Mesenchymal stem cell (in vitro differentiated cells and primary cell): ENCODE measurements around the gene RASD1.

Source experiments
- DNase-seq: peaks from one replicate; pipeline ENCODE4 v3.0.0-alpha.2; 2013
- H2AFZ ChIP-seq: one replicate; pipeline ENCODE4 v1.6.1; 2013; ENCODE audit warnings: low read depth, mild to moderate bottlenecking, control low read depth, inconsistent platforms, low read length, moderate library complexity
- H2AK5ac ChIP-seq: 2 replicates; pipeline ENCODE4 v1.6.1; 2013; ENCODE audit warnings: low read length, moderate library complexity, mild to moderate bottlenecking, inconsistent platforms; ENCODE audit not compliant: severe bottlenecking
- H2BK120ac ChIP-seq: one replicate; pipeline ENCODE4 v1.6.1; 2013; ENCODE audit warnings: low read depth, mild to moderate bottlenecking, inconsistent platforms, low read length, moderate library complexity
- H2BK12ac ChIP-seq, 2 experiments: one replicate each; pipeline ENCODE4 v1.6.1; 2013; ENCODE audit warnings: inconsistent platforms in 2 of 2, low read length in 2 of 2, mild to moderate bottlenecking in 2 of 2, moderate library complexity in 2 of 2, control low read depth in 1 of 2
- H2BK15ac ChIP-seq: one replicate; pipeline ENCODE4 v1.6.1; 2013; ENCODE audit warnings: mild to moderate bottlenecking, low read depth, inconsistent platforms; ENCODE audit not compliant: poor library complexity, severe bottlenecking
- H2BK5ac ChIP-seq: 2 replicates; pipeline ENCODE4 v1.6.1; 2013; ENCODE audit warnings: low read depth, mild to moderate bottlenecking, low read length, control low read depth, inconsistent platforms; ENCODE audit not compliant: poor library complexity, severe bottlenecking
- H3K14ac ChIP-seq, 2 experiments: one replicate each; pipeline ENCODE4 v1.6.1; 2013; ENCODE audit warnings: inconsistent platforms in 2 of 2, low read length in 2 of 2, control low read depth in 1 of 2, mild to moderate bottlenecking in 1 of 2, moderate library complexity in 1 of 2
- H3K18ac ChIP-seq, 2 experiments: one replicate each; pipeline ENCODE4 v1.6.1; 2013; ENCODE audit warnings: inconsistent platforms in 2 of 2, low read length in 2 of 2, control low read depth in 1 of 2, low read depth in 1 of 2, mild to moderate bottlenecking in 1 of 2
- H3K23ac ChIP-seq, 2 experiments: one replicate each; pipeline ENCODE4 v1.6.1; 2013; ENCODE audit warnings: inconsistent platforms in 2 of 2, low read length in 2 of 2, mild to moderate bottlenecking in 2 of 2, moderate library complexity in 2 of 2, control low read depth in 1 of 2
- H3K27ac ChIP-seq: 2 replicates; pipeline ENCODE4 v1.5.1; 2013; ENCODE audit warnings: mild to moderate bottlenecking, moderate library complexity, low read length, control low read depth, inconsistent platforms; ENCODE audit not compliant: poor library complexity, severe bottlenecking
- H3K27me3 ChIP-seq, 2 experiments: 2 replicates each; pipeline versions ENCODE4 v1.6.1 to v1.7.0; 2013; ENCODE audit warnings: low read length in 2 of 2, mild to moderate bottlenecking in 2 of 2, moderate library complexity in 2 of 2, control low read depth in 1 of 2, inconsistent platforms in 1 of 2; ENCODE audit not compliant: control insufficient read depth in 1 of 2, insufficient read depth in 1 of 2
- H3K36me3 ChIP-seq, 2 experiments: 2 replicates each; pipeline versions ENCODE4 v1.6.1 to v1.7.0; 2013; ENCODE audit warnings: low read length in 2 of 2, control low read depth in 1 of 2, inconsistent platforms in 1 of 2, low read depth in 1 of 2, mild to moderate bottlenecking in 1 of 2; ENCODE audit not compliant: insufficient read depth in 2 of 2, control insufficient read depth in 1 of 2
- H3K4ac ChIP-seq, 2 experiments: one replicate each; pipeline ENCODE4 v1.6.1; 2013; ENCODE audit warnings: inconsistent platforms in 2 of 2, low read length in 2 of 2, mild to moderate bottlenecking in 2 of 2, moderate library complexity in 2 of 2, control low read depth in 1 of 2, low read depth in 1 of 2
- H3K4me1 ChIP-seq: 2 replicates; pipeline ENCODE4 v1.6.1; 2013; ENCODE audit warnings: low read depth, low read length, control low read depth; ENCODE audit not compliant: control insufficient read depth, insufficient read depth
- H3K4me2 ChIP-seq: 2 replicates; pipeline ENCODE4 v1.6.1; 2013; ENCODE audit warnings: low read length, mild to moderate bottlenecking, inconsistent platforms; ENCODE audit not compliant: poor library complexity, severe bottlenecking
- H3K4me3 ChIP-seq, 2 experiments: 2 replicates each; pipeline versions ENCODE4 v1.5.1 to v1.7.0; 2013; ENCODE audit warnings: low read length in 2 of 2, mild to moderate bottlenecking in 2 of 2, control low read depth in 1 of 2, low read depth in 1 of 2; ENCODE audit not compliant: insufficient read depth in 1 of 2
- H3K79me1 ChIP-seq: replicated peaks from 2 replicates; pipeline ENCODE4 v1.6.1; 2013; ENCODE audit warnings: mild to moderate bottlenecking, control low read depth, low read length, inconsistent platforms; ENCODE audit not compliant: poor library complexity, severe bottlenecking
- H3K9ac ChIP-seq: 2 replicates; pipeline ENCODE4 v1.7.0; 2013; ENCODE audit warnings: mild to moderate bottlenecking, low read length, moderate library complexity
- H3K9me3 ChIP-seq: 2 replicates; pipeline ENCODE4 v1.7.0; 2013; ENCODE audit warnings: mild to moderate bottlenecking, low read length; ENCODE audit not compliant: control insufficient read depth
- H4K8ac ChIP-seq: one replicate; pipeline ENCODE4 v1.6.1; 2013; ENCODE audit warnings: inconsistent platforms, mild to moderate bottlenecking, low read length, moderate library complexity
- H4K91ac ChIP-seq: one replicate; pipeline ENCODE4 v1.6.1; 2013; ENCODE audit warnings: mild to moderate bottlenecking, low read length, inconsistent platforms
- WGBS: methylation state at CpG from one replicate; pipeline ENCODE4 v1.1.7; 2013; ENCODE audit warnings: mixed read lengths; 5-methylcytosine and 5-hydroxymethylcytosine counted together

Gene RASD1

GRCh38 chr17:17514361-17514992 lies 18.3 kb upstream of the RASD1 start:
- Histone ChIP-seq H4K91ac (no peak overlapping the region), H4K8ac (no peak overlapping the region), H2BK15ac (no peak overlapping the region), H2BK5ac (no peak overlapping the region), H2BK120ac (no peak overlapping the region), H3K14ac (peak overlapping the region in 1 of 2 experiments; percentile 27), H3K4me3 (no peak overlapping the region), H2AFZ (no peak overlapping the region), H3K36me3 (peaks cover 0 to 13% of the 10 kb centered on the region in 2 experiments), H3K9ac (peak overlapping the region; percentile 73), H3K18ac (no peak overlapping the region), H3K27ac (no peak overlapping the region), H3K27me3 (peaks cover 4 to 20% of the 10 kb centered on the region in 2 experiments), H2BK12ac (no peak overlapping the region), H3K79me1 (no peaks in the 10 kb centered on the region), H2AK5ac (peak overlapping the region; percentile 18), H3K23ac (no peak overlapping the region), H3K9me3 (no peaks in the 10 kb centered on the region), H3K4me2 (no peak overlapping the region), H3K4me1 (peaks cover 50% of the 10 kb centered on the region), H3K4ac (no peak overlapping the region)
- WGBS, result 90% methylated on average over 13 of the region's 16 CpGs
- no peak for DNase-seq

- H3K4me2 ChIP-seq, result no peak overlapping the region
- DNase-seq, result no peak
- H3K36me3 ChIP-seq, result peaks cover 0 to 9% of the 10 kb centered on the region in 2 experiments
- no peak overlapping the region for H3K18ac ChIP-seq
- peaks cover 50% of the 10 kb centered on the region for H3K4me1 ChIP-seq
- H3K9me3 ChIP-seq, result no peaks in the 10 kb centered on the region
- H3K14ac ChIP-seq, result no peak overlapping the region
- 99% methylated on average over 7 of the region's 7 CpGs for WGBS
- no peak overlapping the region for H2BK12ac ChIP-seq
- H4K91ac ChIP-seq, result no peak overlapping the region
- no peak overlapping the region for H2AK5ac ChIP-seq
- H2BK120ac ChIP-seq, result no peak overlapping the region
- H2AFZ ChIP-seq, result no peak overlapping the region
- no peak overlapping the region for H3K23ac ChIP-seq
- H4K8ac ChIP-seq, result no peak overlapping the region
- H3K9ac ChIP-seq, result no peak overlapping the region
- H2BK15ac ChIP-seq, result no peak overlapping the region
- H2BK5ac ChIP-seq, result no peak overlapping the region
- H3K4ac ChIP-seq, result no peak overlapping the region
- H3K27ac ChIP-seq, result no peak overlapping the region
- peaks cover 3 to 20% of the 10 kb centered on the region in 2 experiments for H3K27me3 ChIP-seq
- no peaks in the 10 kb centered on the region for H3K79me1 ChIP-seq
- H3K4me3 ChIP-seq, result no peak overlapping the region
Measured at GRCh38 chr17:17513626-17514025, 17.4 kb upstream of the RASD1 start.

- Histone ChIP-seq H3K18ac (no peak overlapping the region), H2BK12ac (no peak overlapping the region), H3K4ac (no peak overlapping the region), H3K14ac (no peak overlapping the region), H3K27ac (no peak overlapping the region), H3K9ac (no peak overlapping the region), H3K4me1 (peaks cover 50% of the 10 kb centered on the region), H2AK5ac (no peak overlapping the region), H3K79me1 (no peaks in the 10 kb centered on the region), H3K4me2 (no peak overlapping the region), H3K36me3 (peaks cover 0 to 3% of the 10 kb centered on the region in 2 experiments), H2BK120ac (no peak overlapping the region), H2BK15ac (no peak overlapping the region), H3K23ac (peak overlapping the region in 1 of 2 experiments; percentile 46), H4K8ac (no peak overlapping the region), H3K27me3 (peaks cover 0 to 20% of the 10 kb centered on the region in 2 experiments), H3K4me3 (no peak overlapping the region), H3K9me3 (no peaks in the 10 kb centered on the region), H4K91ac (no peak overlapping the region), H2AFZ (no peak overlapping the region), H2BK5ac (no peak overlapping the region)
- no peak for DNase-seq
- whole genome bisulfite sequencing, result 99% methylated on average over 5 of the region's 5 CpGs
Measured at GRCh38 chr17:17512866-17513265, 16.7 kb upstream of the RASD1 start.

- Histone ChIP-seq H3K14ac (no peak overlapping the region), H3K9ac (peak overlapping the region; percentile 32), H3K23ac (no peak overlapping the region), H2AK5ac (no peak overlapping the region), H2BK5ac (no peak overlapping the region), H2BK120ac (no peak overlapping the region), H3K18ac (no peak overlapping the region), H3K4me2 (no peak overlapping the region), H4K8ac (no peak overlapping the region), H3K4me3 (no peak overlapping the region), H3K27ac (no peak overlapping the region), H4K91ac (peak overlapping the region; percentile 63), H3K9me3 (no peaks in the 10 kb centered on the region), H2BK12ac (no peak overlapping the region), H3K79me1 (no peaks in the 10 kb centered on the region), H3K4ac (no peak overlapping the region), H2BK15ac (no peak overlapping the region), H3K36me3 (peaks cover 0 to 3% of the 10 kb centered on the region in 2 experiments), H2AFZ (no peak overlapping the region), H3K27me3 (peaks cover 0 to 22% of the 10 kb centered on the region in 2 experiments), H3K4me1 (peaks cover 50% of the 10 kb centered on the region)
- 73% methylated on average over 28 of the region's 29 CpGs for WGBS
- DNase-seq, result peak; percentile 91
Measured at GRCh38 chr17:17511881-17512858, 16.0 kb upstream of the RASD1 start.
